Stimulated activated CD8-positive, alpha-beta memory T cell treated with anti-CD3 and anti-CD28 coated beads, Interleukin-4, amount 100 ng/mL, for 4 hours (primary cell): ENCODE results near the gene TSPAN8.
"Not testable (repeated sequence)": the region's sequence is repeated elsewhere in the genome, so short reads cannot be mapped to it uniquely, and the experiment has no call there.

Experiments
- DNase-seq, 2 donors: peaks; one replicate each; pipeline ENCODE4 v3.0.0-alpha.2; 2020; ENCODE audit warnings: low read depth in 2 of 2, low spot score in 1 of 2

Gene TSPAN8

DNA sequence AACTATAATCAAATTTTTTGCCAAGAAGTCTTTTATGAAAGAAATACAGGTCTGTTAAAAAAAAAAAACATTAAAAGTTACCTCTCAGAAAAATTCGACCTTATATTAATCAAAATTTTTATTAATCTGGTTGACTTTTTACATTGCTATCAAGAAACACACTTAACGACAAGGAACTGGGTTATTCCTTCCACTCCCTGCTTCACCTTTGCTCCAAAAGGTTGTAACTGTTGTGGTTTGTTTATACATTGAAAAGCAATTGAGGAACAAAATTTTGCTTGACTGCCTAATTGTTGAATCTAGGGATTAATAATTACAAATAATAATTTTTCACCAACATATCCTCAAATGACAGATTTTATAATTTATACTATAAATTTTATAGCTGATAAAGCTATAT is 28.4 kb downstream of the TSPAN8 start:
- DNase-seq, result no peak

DNA sequence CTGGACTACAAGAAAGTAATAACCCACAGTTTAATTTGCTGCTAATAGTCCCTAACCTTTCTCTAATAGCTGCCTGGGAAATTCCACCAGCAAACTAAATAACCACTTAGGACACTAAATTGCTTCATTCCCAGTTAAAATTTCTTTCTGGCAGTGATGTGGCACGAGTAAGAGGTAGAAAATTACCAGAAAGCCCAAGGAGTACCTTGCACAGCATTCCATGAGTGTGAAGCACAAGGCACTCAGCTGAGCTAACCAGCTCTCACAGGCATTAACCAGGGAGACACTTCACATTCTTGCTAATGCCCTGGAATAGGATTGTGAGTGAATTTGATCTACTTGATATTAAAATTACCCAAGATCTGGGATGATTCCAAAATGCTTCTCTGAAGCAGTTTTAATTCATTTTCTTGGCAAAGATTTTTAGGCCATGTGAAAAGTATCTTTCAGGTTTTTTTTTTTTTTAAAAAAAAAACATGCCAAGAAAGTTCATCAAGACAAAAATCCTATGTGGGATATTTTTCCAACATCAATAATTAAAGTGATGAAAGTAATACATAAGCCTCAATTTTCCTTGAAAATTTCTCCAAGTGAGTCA is 29.5 kb downstream of the TSPAN8 start:
- DNase-seq, result no peak

DNA sequence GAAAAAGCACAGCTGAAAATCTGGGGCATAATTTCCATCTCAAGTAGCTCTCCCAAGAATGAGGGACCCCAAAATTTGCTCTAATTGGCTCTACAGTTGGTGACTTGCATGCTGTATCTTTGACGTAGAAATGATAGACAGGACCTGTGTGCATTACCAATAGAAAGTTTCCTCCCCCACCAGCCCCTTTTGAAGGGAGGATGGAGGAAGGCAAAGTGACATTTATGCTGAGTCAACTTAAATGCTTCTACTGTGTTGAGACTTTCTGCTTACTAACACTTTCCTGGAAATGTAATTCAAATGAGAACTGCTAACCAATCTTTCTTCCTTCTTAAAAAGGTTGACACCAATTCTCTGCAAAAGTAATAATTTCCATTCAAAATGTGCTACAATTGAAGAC is 31.9 kb downstream of the TSPAN8 start:
- DNase-seq, result no peak

DNA sequence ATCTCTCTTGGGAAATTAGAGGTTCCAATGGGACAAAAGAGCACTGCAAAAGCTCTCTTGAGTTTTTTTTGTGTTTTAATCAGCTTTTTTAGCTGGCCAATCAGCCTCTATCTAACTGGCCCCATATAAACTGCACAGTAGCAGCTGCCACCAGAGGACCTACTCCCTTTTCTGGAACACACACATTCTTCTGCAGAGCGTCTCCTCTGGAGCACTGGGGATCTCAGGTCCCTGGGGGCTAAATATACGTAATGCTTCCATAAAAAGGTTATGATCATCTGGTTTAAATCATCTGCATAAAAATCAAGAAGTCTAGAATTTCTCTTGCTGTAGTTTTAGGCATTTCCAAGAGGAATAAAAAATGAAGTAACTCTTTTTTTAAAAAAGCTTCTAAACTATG is 32.3 kb downstream of the TSPAN8 start:
- DNase-seq, result no peak

DNA sequence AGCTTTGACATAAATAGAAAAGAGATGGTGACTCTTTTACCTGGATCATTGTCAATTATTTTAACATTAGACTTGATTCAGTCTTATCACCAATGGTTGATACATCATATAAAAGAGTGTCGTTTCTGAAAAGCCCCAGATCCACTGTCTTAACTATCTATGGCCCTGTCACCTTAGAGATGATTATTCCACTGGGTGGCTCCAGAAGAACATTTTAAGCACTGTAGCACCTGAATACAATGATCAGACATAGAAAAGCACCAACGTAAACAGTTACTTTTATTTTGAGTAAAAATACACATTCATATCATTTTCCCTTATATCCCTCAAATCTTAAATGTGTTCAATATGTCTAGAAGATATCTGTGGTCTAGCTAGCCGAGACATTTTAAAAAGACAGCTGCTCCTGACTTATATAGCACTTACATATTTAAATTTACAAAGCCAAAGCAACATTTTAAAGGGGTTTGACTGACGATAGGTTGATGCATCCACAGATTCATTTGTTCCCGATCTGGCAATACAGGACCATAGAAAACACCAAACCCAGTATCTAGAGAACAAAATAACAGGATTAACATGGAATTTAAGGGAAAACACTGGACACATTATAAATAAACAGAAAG is 32.9 kb downstream of the TSPAN8 start:
- DNase-seq, result no peak

DNA sequence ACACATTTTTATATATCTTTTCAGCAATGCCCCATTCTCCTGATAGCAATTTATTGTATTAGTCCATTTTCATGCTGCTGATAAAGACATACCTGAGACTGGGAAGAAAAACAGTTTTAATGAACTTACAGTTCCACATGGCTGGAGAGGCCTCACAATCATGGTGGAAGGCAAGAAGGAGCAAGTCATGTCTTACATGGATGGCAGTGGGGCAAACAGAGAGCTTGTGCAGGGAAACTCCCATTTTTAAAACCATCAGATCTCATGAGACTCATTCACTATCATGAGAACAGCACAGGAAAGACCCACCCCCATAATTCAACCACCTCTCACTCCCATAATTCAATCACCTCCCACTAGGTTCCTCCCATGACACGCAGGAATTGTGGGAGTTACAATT is 44.7 kb downstream of the TSPAN8 start:
- DNase-seq, result not testable (repeated sequence)

DNA sequence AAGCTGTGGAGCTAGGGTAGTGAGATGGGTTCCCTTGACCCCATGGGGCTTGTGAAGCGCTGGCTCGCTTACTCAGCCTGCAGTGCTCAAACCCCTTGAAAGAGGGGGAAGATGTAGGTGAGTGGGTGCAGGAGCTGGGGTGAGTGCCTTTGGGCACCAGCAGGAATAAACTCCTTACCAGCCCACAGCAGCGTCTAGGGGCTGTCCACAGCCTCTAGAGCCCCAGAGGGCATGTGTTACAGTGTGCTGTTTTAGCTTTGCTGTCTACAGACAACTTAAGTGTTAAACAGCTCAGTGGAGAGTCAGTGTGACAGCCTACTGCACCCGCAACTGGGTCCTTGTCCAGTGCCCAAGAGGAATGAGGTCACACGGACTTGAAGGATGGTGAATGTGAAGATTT is 48.0 kb downstream of the TSPAN8 start:
- no peak for DNase-seq

DNA sequence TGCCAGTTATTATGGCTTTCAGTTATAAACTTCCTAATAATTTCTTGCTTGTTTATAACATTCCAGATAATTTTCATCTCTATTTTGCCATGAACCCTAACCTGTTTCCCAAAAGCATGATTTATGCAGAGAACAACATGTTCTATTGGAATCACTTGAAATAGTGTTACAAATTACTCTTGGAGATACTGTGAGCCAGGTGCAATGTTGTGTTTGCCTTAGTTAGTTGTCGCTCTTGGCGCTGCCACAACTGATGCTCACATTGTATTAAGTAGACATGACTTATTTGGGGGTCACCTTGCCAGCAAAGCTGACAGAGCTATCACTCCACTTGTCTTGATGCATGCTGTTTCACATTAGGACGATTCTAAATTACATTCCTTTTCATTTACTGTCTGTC is 49.4 kb downstream of the TSPAN8 start:
- no peak for DNase-seq

DNA sequence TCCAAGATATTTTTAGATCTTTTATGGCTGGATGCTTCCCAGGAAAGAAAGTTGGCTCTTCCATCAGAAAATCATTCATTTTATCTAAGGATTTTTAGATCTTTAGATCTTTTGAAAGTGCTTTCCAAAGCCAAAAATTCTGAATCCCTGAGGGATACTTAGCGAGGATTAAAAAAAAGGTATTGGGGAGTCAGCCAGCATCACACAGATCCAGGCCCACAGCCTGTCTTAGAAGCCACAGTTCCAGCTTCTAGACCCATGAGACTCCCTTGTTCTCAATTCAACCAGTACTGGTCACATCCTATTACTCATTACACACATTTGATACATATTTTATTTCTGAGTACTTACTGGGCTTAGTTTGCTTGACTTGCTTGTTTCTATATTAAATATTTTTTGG is 49.9 kb downstream of the TSPAN8 start:
- DNase-seq, result no peak

DNA sequence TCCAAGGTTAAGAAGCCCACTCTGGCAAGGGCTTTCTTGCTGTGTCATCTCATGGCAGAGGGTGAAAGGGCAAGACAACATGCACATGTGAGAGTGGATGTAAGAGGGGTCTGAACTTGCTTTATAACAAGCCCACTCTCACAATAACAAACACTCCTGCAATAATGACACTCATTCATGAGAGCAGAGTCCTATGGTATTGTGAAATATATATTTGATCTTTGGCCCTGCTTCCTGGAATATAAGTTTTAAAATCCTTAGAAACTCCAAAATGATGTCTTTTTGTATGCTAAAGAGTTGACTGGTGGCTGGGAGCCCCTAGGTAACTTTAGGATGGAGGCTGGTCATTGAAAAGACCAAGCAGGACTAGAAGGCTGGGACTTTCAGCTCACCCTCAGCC is 51.8 kb downstream of the TSPAN8 start:
- DNase-seq, result no peak

DNA sequence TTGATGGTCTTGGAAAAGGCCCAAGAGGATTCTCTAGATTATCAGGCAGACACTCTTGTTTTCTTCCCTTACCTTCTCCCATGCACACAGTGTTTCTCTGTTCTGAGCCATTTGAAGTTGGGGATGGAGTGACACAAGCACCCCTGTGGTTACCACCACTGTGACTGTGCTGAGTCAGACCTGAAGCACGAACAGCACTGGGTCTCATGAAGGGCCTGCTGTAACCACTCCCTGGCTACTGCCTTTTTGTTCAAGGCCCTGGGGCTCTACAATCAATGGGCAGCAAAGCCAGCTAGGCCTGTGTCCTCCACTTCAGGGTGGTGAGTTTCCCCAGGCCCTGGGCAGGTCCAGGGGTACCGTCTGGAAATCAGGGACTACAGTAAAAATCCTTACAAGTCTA is 65.5 kb downstream of the TSPAN8 start:
- no peak for DNase-seq

DNA sequence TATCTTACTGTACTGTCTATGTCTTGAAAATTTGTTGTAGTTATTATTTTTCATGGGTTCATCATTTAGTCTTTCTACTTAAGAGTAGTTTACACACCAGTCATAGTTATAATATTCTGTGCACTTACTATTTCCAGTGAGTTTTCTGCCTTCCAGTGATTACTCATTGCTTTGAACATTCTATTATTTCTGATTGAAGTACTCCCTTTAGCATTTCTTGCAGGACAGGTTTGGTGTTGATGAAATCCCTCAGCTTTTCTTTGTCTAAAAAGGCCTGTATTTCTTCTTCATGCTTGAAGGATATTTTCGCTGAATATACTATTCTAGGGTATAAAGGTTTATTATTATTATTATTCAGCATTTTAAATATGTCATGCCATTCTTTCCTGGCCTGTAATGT is 66.8 kb downstream of the TSPAN8 start:
- DNase-seq, result no peak

DNA sequence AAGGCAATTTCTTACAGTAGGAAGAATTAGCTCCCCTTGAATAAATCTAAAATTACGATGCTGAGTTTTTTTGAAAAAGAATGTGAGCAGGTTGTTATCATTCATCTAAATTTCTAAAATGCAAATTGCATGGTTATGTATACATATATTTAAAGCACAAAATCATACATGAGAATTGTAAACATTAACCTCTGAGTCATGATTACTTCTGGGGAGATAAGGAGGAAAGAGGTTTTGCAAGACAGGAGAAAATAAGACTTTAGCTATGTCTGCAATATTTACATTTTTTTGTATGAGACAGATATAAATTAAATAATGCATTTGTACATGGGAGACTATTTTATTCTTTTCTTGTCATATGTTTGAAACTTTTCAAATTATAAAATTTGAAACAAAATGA is 72.2 kb downstream of the TSPAN8 start:
- no peak for DNase-seq

DNA sequence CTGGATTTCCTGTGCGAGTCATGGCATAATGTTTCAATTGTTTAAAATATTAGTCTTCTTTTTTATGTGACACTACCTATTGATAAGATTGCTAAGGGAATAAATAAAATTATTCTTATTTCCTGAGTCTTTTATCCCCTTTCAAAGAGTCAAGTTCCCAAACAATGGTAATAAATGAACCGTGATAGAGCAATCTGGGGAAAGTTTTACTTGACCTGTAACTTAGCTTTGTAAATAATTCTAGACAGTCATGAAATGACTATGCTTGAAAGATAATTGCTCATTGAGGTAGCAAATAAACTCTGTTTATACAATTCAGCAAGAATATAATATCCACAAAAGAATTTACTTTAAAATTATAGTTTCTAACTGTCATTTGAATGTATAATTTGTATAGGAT is 82.1 kb downstream of the TSPAN8 start:
- no peak for DNase-seq
